Rectal smooth muscle tissue (tissue), 1 donor: ENCODE results near the gene TLN1.

Experiments
- H3K27ac ChIP-seq: one replicate; pipeline ENCODE4 v1.7.0; 2013; ENCODE audit warnings: low read depth, low read length, inconsistent platforms
- H3K27me3 ChIP-seq: one replicate; pipeline ENCODE4 v1.7.0; 2013; ENCODE audit warnings: low read length; ENCODE audit not compliant: control insufficient read depth, insufficient read depth
- H3K36me3 ChIP-seq: one replicate; pipeline ENCODE4 v1.7.0; 2013; ENCODE audit warnings: low read length; ENCODE audit not compliant: control insufficient read depth, insufficient read depth
- H3K4me1 ChIP-seq: one replicate; pipeline ENCODE4 v1.7.0; 2013; ENCODE audit warnings: low read length; ENCODE audit not compliant: control insufficient read depth, insufficient read depth
- H3K4me3 ChIP-seq: one replicate; pipeline ENCODE4 v1.7.0; 2013; ENCODE audit warnings: low read length
- H3K9ac ChIP-seq: one replicate; pipeline ENCODE4 v1.7.0; 2013; ENCODE audit warnings: low read length

Gene TLN1

GRCh38 chr9:35684921-35685320 lies 47.1 kb downstream of the TLN1 start:
- H3K4me3 ChIP-seq, result peak overlapping the region; percentile 62
- H3K4me1 ChIP-seq, result peaks cover 25% of the 10 kb centered on the region
- no peak overlapping the region for H3K9ac ChIP-seq
- H3K27me3 ChIP-seq, result no peaks in the 10 kb centered on the region
- H3K27ac ChIP-seq, result peak overlapping the region; percentile 99
- H3K36me3 ChIP-seq, result peaks cover 33% of the 10 kb centered on the region

DNA sequence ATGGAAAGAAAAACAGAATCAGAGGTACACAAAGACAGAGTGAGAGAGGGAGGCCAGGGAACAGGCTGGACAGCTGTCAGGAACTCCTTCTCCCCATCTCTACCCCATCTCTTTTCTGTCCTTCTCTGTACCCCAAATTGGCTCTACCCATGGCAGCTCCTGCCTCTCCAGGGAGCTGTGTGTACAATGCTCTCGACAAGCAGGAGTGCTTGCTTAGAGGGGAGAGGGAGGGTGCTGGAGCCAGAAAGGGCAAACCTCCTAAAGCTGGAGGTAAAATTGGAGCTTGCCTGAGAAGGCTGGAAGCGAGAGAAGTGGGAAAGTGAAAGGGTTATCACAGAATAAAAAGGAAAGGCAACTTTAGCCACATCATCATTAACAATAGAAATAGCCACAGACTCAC lies 48.7 kb downstream of the TLN1 start:
- peak overlapping the region; percentile 99 for H3K27ac ChIP-seq
- H3K9ac ChIP-seq, result no peak overlapping the region
- peaks cover 25% of the 10 kb centered on the region for H3K4me1 ChIP-seq
- no peak overlapping the region for H3K4me3 ChIP-seq
- peaks cover 33% of the 10 kb centered on the region for H3K36me3 ChIP-seq
- no peaks in the 10 kb centered on the region for H3K27me3 ChIP-seq

- Histone ChIP-seq H3K27ac (peak overlapping the region; percentile 99), H3K4me3 (peak overlapping the region; percentile 17), H3K4me1 (peaks cover 25% of the 10 kb centered on the region), H3K9ac (no peak overlapping the region), H3K27me3 (no peaks in the 10 kb centered on the region), H3K36me3 (peaks cover 33% of the 10 kb centered on the region)
Observed at GRCh38 chr9:35682520-35683315, 49.3 kb downstream of the TLN1 start.

DNA sequence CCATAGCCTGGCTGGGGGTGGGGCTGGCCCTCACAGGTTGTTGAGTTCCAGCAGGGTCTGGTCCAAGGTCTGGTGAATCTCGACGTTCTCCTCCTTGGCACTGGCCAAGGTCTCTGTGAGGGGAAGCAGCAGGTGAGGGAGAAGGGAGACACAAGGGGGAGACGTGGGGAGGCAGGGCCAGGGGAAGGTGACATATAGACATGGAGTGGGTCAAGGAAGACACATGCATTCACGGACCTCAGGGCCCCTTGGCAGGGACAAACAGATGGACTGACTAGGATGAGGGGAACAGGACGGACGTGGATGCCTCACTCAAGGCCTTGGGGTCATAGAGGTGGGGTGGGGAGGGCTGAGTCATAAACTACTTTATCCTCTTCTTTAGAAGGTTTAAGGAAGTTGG lies 49.9 kb downstream of the TLN1 start:
- no peaks in the 10 kb centered on the region for H3K27me3 ChIP-seq
- H3K4me3 ChIP-seq, result no peak overlapping the region
- H3K4me1 ChIP-seq, result peaks cover 25% of the 10 kb centered on the region
- peaks cover 33% of the 10 kb centered on the region for H3K36me3 ChIP-seq
- H3K9ac ChIP-seq, result no peak overlapping the region
- peak overlapping the region; percentile 99 for H3K27ac ChIP-seq

DNA sequence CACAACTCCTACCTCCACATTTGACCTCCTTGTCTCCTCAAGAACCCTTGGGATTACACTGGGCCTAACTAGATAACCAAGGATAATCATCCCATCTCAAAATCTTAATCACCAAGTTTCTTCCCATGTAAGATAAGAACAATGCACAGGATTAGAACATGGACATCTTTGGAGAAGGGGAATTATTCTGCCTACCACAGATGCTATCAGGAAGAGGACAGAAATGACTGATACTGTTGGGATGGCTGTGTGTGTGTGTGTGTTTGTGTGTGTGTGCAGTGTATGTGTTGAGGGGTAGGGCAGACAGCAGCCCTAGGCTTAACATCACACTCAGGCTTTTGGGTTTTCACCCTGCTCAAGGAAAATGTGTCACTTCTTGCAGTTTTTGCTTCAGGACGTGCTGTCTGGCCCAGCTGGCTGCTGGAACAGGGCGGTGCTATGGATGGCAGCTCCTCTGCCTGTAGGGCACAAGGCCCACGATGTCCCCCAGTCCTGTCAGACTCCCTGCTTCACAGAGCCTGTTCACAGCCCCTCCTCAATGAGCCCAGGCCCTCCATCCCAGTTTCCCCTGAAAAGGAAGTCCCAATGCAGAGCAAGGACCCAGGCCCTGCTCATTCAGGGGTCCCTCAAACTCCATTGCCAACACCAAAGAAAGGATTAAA lies 50.5 kb downstream of the TLN1 start:
- no peak overlapping the region for H3K9ac ChIP-seq
- peak overlapping the region; percentile 99 for H3K27ac ChIP-seq
- H3K4me1 ChIP-seq, result peaks cover 25% of the 10 kb centered on the region

DNA sequence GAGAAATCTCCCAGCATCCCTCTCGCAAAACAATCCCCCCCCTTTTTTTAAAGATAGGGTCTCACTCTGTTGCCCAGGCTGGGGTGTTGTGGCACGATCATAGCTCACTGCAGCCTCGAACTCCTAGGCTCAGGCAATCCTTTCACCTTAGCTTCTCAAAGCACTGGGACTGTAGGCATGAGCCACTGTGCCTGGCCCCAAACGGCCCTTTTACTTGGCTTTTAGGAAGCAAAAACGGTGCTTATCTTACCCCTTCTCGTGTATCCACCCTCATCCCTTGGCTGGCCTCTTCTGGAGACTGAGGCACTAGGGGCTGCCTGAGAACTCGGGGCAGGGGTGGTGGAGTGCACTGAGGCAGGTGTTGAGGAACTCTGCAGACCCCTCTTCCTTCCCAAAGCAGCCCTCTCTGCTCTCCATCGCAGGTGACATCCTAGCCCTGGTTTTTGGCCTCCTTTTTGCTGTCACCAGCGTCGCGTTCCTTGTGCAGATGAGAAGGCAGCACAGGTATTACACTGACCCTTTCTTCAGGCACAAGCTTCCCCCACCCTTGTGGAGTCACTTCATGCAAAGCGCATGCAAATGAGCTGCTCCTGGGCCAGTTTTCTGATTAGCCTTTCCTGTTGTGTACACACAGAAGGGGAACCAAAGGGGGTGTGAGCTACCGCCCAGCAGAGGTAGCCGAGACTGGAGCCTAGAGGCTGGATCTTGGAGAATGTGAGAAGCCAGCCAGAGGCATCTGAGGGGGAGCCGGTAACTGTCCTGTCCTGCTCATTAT lies 51.5 kb downstream of the TLN1 start:
- Histone ChIP-seq H3K4me3 (no peak overlapping the region), H3K4me1 (peaks cover 22% of the 10 kb centered on the region), H3K27me3 (no peaks in the 10 kb centered on the region), H3K9ac (no peak overlapping the region), H3K36me3 (peaks cover 31% of the 10 kb centered on the region), H3K27ac (peak overlapping the region; percentile 44)

More for the DNA sequence above, 50.5 kb downstream of the TLN1 start:
- no peak overlapping the region for H3K4me3 ChIP-seq
- peaks cover 33% of the 10 kb centered on the region for H3K36me3 ChIP-seq
- H3K27me3 ChIP-seq, result no peaks in the 10 kb centered on the region

- Histone ChIP-seq H3K4me3 (no peak overlapping the region), H3K27ac (peak overlapping the region; percentile 10), H3K4me1 (peaks cover 16% of the 10 kb centered on the region)
Observed at GRCh38 chr9:35679766-35680330, 52.1 kb downstream of the TLN1 start.

GRCh38 chr9:35679091-35679490 lies 52.9 kb downstream of the TLN1 start:
- no peak overlapping the region for H3K27ac ChIP-seq
- H3K27me3 ChIP-seq, result no peaks in the 10 kb centered on the region
- H3K4me1 ChIP-seq, result peaks cover 10% of the 10 kb centered on the region
- H3K4me3 ChIP-seq, result no peak overlapping the region
- peaks cover 20% of the 10 kb centered on the region for H3K36me3 ChIP-seq
- no peak overlapping the region for H3K9ac ChIP-seq

More at GRCh38 chr9:35679766-35680330, 52.1 kb downstream of the TLN1 start:
- Histone ChIP-seq H3K27me3 (no peaks in the 10 kb centered on the region), H3K36me3 (peaks cover 24% of the 10 kb centered on the region), H3K9ac (no peak overlapping the region)

DNA sequence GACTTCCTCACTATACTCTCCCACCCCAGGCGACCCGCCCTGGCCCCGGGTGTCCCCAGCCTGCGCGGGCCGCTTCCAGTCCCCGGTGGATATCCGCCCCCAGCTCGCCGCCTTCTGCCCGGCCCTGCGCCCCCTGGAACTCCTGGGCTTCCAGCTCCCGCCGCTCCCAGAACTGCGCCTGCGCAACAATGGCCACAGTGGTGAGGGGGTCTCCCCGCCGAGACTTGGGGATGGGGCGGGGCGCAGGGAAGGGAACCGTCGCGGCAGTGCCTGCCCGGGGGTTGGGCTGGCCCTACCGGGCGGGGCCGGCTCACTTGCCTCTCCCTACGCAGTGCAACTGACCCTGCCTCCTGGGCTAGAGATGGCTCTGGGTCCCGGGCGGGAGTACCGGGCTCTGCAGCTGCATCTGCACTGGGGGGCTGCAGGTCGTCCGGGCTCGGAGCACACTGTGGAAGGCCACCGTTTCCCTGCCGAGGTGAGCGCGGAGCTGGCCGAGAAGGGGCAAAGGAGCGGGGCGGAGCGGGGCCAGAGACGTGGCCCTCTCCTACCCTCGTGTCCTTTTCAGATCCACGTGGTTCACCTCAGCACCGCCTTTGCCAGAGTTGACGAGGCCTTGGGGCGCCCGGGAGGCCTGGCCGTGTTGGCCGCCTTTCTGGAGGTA lies 56.1 kb downstream of the TLN1 start:
- peaks cover 2% of the 10 kb centered on the region for H3K4me1 ChIP-seq
- H3K36me3 ChIP-seq, result no peaks in the 10 kb centered on the region
- no peak overlapping the region for H3K27ac ChIP-seq
- H3K4me3 ChIP-seq, result peak overlapping the region; percentile 66
- no peaks in the 10 kb centered on the region for H3K27me3 ChIP-seq
- no peak overlapping the region for H3K9ac ChIP-seq

DNA sequence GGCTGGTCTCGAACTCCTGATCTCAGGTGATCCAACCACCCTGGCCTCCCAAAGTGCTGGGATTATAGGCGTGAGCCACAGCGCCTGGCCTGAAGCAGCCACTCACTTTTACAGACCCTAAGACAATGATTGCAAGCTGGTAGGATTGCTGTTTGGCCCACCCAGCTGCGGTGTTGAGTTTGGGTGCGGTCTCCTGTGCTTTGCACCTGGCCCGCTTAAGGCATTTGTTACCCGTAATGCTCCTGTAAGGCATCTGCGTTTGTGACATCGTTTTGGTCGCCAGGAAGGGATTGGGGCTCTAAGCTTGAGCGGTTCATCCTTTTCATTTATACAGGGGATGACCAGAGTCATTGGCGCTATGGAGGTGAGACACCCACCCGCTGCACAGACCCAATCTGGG lies 56.8 kb downstream of the TLN1 start:
- Histone ChIP-seq H3K27me3 (no peaks in the 10 kb centered on the region), H3K4me3 (peak overlapping the region; percentile 66), H3K27ac (no peak overlapping the region), H3K4me1 (peaks cover 2% of the 10 kb centered on the region), H3K36me3 (no peaks in the 10 kb centered on the region), H3K9ac (no peak overlapping the region)

GRCh38 chr9:35674025-35674361 lies 58.0 kb downstream of the TLN1 start:
- peaks cover 2% of the 10 kb centered on the region for H3K4me1 ChIP-seq
- no peaks in the 10 kb centered on the region for H3K36me3 ChIP-seq
- no peak overlapping the region for H3K9ac ChIP-seq
- no peaks in the 10 kb centered on the region for H3K27me3 ChIP-seq
- peak overlapping the region; percentile 5 for H3K27ac ChIP-seq
- no peak overlapping the region for H3K4me3 ChIP-seq
